Measurements from ENCODE around the gene ZFAND3.
A peak's percentile ranks its signal among the peaks of the same experiment; 100 is the strongest.

The ZFAND3 gene

DNA sequence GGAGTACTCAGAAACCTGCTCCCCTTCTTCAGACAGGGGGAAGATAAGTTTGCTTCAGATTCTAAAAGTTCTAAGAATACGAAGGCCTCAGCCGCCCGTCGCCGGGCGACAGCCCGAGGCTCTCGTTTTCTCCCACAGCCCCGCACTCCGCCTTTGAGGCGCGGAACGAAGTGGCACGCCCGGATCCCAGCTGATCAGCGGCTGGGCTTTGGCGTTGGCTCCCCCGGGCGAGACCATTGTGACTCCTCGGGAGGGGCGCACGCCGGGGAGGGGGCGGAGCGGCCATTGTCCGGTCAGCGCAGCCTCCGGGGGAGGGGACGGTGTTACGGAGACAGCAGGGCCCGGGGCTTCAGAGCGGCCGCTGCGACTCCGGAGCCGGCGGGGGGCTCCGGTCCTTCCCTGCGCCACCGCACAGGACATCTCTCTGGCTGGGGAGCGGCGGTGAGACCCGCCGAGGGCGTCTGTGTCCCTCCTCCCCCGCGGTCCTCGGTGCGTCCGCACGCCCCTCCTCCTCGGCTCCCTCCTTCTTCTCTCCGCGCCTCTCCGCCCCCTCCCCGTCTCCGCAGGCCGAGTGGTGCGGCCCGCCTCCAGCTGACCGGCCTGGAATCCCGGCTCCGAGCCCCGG, at the start of gene ZFAND3:
Gene ZFAND3 (plus strand): TSS at position 551 of the 625 bp plus-strand sequence. CDS start 219 bp downstream, outside the sequence.
- TF ChIP-seq, protein P1, sequence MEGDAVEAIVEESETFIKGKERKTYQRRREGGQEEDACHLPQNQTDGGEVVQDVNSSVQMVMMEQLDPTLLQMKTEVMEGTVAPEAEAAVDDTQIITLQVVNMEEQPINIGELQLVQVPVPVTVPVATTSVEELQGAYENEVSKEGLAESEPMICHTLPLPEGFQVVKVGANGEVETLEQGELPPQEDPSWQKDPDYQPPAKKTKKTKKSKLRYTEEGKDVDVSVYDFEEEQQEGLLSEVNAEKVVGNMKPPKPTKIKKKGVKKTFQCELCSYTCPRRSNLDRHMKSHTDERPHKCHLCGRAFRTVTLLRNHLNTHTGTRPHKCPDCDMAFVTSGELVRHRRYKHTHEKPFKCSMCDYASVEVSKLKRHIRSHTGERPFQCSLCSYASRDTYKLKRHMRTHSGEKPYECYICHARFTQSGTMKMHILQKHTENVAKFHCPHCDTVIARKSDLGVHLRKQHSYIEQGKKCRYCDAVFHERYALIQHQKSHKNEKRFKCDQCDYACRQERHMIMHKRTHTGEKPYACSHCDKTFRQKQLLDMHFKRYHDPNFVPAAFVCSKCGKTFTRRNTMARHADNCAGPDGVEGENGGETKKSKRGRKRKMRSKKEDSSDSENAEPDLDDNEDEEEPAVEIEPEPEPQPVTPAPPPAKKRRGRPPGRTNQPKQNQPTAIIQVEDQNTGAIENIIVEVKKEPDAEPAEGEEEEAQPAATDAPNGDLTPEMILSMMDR (IDR thresholded peaks at IDR 0.05; ENCODE audit: borderline replicate concordance, control extremely low read depth, extremely low read depth, insufficient read depth, missing control alignments) = no peak
- in situ Hi-C loops (cut with MboI; ENCODE audit: low sequenced_read_pairs, unreplicated experiment) = no loop called here
- peak; percentile 96 for DNase-seq (ENCODE audit: low spot score)

DNA sequence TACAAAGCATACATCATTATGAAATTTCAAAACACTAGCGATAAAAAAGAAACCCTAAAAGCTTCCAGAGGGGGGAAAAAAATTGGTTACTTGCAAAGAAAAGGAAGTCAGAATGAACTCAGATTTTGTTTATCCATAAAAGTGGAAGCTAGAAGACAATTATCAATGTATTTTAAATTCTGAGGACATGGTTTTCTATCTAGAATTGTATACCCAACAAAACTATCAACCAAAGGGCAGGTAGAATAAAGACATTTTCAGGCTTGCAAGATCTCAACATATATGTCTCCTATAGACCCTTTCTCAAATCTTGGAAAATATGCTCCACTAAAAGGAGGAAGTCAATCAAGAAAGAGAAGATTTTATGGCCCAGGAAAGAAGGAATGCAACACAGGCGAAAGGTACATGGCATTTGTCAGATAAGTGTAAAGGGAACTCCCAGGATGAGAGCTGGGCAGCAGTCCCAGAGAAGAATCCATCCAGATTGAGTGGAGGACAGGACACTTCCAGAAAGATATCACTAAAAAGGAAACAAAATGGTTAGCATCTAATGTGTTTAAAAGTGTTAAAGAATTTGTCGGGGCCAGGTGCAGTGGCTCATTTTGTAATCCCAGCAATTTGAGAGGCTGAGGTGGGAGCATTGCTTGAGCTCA, 45.4 kb upstream of the ZFAND3 start:
- DNase-seq (ENCODE audit: low spot score) = no peak
- in situ Hi-C loops (cut with MboI; ENCODE audit: low sequenced_read_pairs, unreplicated experiment) = no loop called here
- TF ChIP-seq, protein P1 (IDR thresholded peaks at IDR 0.05; ENCODE audit: borderline replicate concordance, control extremely low read depth, extremely low read depth, insufficient read depth, missing control alignments) = no peak

GRCh38 chr6:37776566-37776965, 43.0 kb upstream of the ZFAND3 start:
- in situ Hi-C loops (cut with MboI; ENCODE audit: low sequenced_read_pairs, unreplicated experiment) = no loop called here
- TF ChIP-seq, protein P1 (IDR thresholded peaks at IDR 0.05; ENCODE audit: borderline replicate concordance, control extremely low read depth, extremely low read depth, insufficient read depth, missing control alignments) = no peak
- no peak for DNase-seq (ENCODE audit: low spot score)

DNA sequence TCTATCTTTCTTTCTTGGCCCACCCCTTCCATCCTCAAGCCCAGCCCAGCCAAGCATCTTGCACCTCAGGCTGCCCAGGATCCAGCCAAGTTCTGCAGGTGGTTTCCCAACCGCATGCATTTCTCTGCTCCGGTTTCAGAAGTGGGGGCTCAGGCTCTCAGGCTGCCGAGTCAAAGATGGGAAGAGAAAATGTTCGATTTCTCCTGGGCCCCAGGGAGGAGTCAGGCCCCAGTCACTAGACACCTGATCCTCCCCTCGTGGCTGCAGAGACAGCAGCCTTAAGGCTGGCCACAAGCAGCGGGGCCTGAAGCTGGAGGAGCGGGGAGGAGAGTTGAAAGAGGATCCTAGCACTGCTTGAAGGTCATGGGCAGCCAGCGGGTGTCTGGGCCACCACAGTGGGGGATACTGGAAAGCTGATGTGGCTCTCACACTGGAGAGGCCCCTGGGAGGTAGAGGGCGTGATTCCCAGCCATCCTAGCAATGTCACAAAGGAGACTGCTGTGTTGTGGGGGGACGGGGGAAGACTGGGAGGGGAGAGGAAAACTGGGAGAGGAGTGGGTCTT, 42.2 kb upstream of the ZFAND3 start:
- TF ChIP-seq, protein P1 (IDR thresholded peaks at IDR 0.05; ENCODE audit: borderline replicate concordance, control extremely low read depth, extremely low read depth, insufficient read depth, missing control alignments) = no peak
- peak; percentile 69 for DNase-seq (ENCODE audit: low spot score)
- in situ Hi-C loops (cut with MboI; ENCODE audit: low sequenced_read_pairs, unreplicated experiment) = no loop called here

- in situ Hi-C loops (cut with MboI; ENCODE audit: low sequenced_read_pairs, unreplicated experiment) = no loop called here
- TF ChIP-seq, protein P1 (IDR thresholded peaks at IDR 0.05; ENCODE audit: borderline replicate concordance, control extremely low read depth, extremely low read depth, insufficient read depth, missing control alignments) = no peak
- DNase-seq (ENCODE audit: low spot score) = no peak
Observed at GRCh38 chr6:37779111-37779800, 40.3 kb upstream of the ZFAND3 start.

DNA sequence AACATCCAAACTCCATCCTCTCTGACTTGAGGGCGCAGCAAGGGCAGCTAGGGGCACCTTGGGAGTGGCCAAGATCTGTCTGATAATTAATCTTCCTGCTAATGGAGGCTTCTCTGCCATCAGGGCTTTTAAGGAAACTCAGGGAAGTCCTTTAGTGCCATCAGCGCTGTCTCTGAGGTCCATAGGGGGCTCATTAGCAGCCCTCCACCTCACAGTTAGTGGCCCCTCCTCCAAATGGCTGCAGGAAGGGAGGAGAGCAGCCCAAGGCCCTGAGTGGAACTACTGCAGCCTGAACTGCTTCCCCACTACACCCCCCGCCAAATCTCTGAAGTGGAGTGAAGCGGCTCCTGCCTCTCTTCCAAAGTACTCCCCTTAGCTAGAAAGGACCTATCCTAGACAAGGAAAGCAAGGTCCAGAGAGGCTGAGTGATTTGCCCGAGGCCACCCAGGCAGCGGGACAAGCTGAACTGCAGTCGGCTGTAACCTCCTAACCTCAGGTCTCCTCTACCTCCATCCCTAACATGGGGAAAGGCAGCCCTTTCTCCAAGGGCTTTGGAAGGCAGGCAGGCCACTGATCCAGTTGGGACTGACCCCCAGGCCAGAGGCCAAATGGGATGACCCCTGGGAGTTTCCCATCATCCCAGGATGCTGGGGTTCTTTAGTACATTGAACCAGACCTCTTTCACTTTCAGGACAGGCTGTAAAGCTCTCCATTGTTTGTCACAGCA, 39.5 kb upstream of the ZFAND3 start:
- TF ChIP-seq, protein P1 (IDR thresholded peaks at IDR 0.05; ENCODE audit: borderline replicate concordance, control extremely low read depth, extremely low read depth, insufficient read depth, missing control alignments) = no peak
- DNase-seq (ENCODE audit: low spot score) = no peak
- in situ Hi-C loops (cut with MboI; ENCODE audit: low sequenced_read_pairs, unreplicated experiment) = no loop called here

Measured in GM13976 (cell line).